22Rv1 (cell line): ENCODE results near the gene KRT12.

ENCODE experiments used
- ZFX ChIP-seq: fragments of 450-650 bp; IDR thresholded peaks from 2 replicates; pipeline ENCODE4 v1.6.1; 2017; ENCODE audit warnings: antibody characterized with exemption, borderline replicate concordance
- TF ChIP-seq, protein P1 (sequence below): fragments of 450-650 bp; IDR thresholded peaks from 2 replicates; pipeline ENCODE4 v1.5.1; 2017; ENCODE audit warnings: mild to moderate bottlenecking

DNA sequence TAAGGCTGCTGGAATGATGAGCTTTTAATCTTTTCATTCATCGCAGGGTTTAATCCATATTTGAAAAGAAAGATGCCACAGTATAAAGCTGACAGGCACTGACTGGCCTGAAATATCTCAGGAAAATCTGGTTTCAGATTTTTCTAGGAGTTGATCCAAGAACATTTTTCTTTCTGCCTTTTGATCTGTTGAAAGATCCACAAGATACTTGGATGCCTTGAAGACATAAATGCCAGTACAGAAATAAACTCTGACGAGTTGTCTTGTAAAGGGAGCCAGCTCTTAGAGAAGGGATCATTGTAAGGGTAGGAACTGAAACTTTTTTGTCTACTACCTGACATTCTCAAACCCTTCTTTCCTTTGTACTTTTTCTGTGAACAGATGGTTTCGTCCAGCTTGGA lies 43.4 kb upstream of the KRT12 start:
- TF ChIP-seq, protein P1, sequence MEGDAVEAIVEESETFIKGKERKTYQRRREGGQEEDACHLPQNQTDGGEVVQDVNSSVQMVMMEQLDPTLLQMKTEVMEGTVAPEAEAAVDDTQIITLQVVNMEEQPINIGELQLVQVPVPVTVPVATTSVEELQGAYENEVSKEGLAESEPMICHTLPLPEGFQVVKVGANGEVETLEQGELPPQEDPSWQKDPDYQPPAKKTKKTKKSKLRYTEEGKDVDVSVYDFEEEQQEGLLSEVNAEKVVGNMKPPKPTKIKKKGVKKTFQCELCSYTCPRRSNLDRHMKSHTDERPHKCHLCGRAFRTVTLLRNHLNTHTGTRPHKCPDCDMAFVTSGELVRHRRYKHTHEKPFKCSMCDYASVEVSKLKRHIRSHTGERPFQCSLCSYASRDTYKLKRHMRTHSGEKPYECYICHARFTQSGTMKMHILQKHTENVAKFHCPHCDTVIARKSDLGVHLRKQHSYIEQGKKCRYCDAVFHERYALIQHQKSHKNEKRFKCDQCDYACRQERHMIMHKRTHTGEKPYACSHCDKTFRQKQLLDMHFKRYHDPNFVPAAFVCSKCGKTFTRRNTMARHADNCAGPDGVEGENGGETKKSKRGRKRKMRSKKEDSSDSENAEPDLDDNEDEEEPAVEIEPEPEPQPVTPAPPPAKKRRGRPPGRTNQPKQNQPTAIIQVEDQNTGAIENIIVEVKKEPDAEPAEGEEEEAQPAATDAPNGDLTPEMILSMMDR, result no peak
- TF ChIP-seq ZFX, result no peak
